HS-27A (cell line): ENCODE measurements around the gene GALNT1.
A peak's percentile ranks its signal among the peaks of the same experiment; 100 is the strongest.

Experiments used
- DNase-seq: peaks from one replicate; pipeline ENCODE4 v3.0.0-alpha.2; 2012; ENCODE audit warnings: low read depth, missing footprints

GALNT1 gene

GRCh38 chr18:35582899-35583558 lies 1.5 kb downstream of the GALNT1 start:
- DNase-seq = no peak

- DNase-seq = no peak
These were observed 3.2 kb downstream of the GALNT1 start for GRCh38 chr18:35584735-35585134.

- DNase-seq = no peak
These were observed 4.1 kb downstream of the GALNT1 start for GRCh38 chr18:35585608-35586007.

DNA sequence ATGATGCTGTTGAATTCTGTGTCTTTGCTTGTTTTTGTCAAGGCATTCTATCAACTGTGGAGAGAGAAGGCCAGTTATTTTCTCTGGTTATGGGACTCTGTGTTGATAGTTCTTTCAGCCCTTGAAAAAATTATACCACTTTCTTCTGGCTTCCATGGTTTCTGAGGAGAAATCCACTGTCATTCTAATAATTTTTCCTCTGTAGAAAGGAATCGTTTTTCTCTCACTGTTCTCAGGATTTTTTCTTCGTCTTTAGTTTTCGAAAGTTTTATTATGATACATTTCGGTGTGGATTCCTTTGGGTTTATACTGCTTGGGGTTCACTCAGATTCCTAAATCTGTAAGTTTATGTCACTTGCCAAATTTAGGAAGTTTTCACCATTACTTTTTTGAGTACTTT lies 6.6 kb downstream of the GALNT1 start:
- no peak for DNase-seq

GRCh38 chr18:35588995-35589394 lies 7.5 kb downstream of the GALNT1 start:
- DNase-seq = no peak

DNA sequence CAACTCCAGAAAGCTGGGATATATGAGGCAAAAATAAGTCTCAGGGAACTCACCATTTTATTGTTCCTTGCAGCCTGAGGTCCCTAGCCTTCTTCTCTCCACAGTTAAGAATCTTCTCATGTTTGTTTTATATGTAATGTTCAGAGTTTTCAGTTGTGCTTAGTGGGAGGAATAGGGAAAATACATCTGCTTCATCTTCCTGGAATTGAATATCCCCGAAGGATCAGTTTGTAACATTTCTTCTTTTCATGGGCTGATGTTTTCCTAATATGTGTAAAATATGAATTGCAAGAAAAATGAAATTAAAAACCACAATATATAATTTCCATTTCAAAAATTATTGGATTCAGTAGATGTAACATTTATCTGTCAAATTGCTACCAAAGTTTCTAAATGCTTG lies 8.0 kb downstream of the GALNT1 start:
- no peak for DNase-seq

GRCh38 chr18:35590935-35591334 lies 9.4 kb downstream of the GALNT1 start:
- DNase-seq = no peak

- no peak for DNase-seq
These were observed 10.8 kb downstream of the GALNT1 start for GRCh38 chr18:35592298-35592697.

GRCh38 chr18:35593859-35594258 lies 12.3 kb downstream of the GALNT1 start:
- DNase-seq = no peak

DNA sequence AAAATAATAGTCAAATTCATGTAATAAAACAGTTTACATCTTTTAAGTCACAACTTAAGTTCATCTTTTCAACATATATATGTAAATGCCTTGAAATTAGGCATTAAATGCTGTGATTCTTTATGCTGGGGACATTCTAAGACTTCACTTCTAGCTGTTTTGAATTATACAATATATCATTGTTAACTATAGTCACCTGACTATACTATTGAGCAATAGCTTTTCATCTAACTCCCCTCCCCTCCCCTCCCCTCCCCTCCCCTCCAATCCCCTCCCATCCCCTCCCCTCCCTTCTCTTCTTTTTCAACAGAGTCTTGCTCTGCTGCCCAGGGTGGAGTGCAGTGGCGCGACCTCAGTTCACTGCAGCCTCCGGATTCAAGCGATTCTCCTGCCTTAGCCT lies 16.2 kb downstream of the GALNT1 start:
- no peak for DNase-seq

GRCh38 chr18:35602193-35602820 lies 20.8 kb downstream of the GALNT1 start:
- no peak for DNase-seq

GRCh38 chr18:35603008-35603407 lies 21.5 kb downstream of the GALNT1 start:
- no peak for DNase-seq

- no peak for DNase-seq
These were observed 22.0 kb downstream of the GALNT1 start for GRCh38 chr18:35603528-35603927.

GRCh38 chr18:35604369-35604768 lies 22.8 kb downstream of the GALNT1 start:
- no peak for DNase-seq

DNA sequence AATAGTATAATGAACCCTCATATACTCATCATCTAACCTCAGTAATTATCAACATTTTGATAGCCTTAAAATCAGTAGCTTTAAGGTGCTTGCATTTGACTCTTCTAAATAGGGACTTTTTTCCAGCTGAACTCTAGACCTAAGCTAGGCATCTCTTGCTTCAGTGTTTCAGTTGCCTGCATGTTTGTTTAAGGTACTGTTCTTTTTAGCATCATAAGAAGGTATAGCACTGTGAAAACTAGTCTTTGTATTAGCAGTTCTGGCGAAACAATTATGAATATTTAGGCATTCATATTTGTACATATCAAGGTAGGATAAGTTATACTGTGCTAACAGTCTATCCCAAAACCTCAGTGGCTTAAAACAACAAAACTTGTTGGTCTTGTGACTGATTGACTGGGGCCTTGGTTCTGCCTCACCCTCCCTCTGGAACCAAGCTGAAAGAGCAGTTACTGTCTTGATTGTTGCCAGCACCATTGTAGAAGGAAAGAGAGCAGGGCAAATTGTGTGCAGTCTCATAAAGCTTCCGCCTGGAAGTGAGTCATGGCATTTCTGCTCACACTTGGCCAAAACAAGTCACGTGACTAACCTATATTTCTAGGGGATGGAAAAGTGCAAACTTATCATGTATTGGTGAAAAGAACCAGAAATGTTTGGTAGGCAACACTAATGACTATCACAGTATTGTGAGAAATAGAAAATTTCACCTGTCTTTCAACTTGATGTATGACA lies 24.3 kb downstream of the GALNT1 start:
- DNase-seq = no peak

DNA sequence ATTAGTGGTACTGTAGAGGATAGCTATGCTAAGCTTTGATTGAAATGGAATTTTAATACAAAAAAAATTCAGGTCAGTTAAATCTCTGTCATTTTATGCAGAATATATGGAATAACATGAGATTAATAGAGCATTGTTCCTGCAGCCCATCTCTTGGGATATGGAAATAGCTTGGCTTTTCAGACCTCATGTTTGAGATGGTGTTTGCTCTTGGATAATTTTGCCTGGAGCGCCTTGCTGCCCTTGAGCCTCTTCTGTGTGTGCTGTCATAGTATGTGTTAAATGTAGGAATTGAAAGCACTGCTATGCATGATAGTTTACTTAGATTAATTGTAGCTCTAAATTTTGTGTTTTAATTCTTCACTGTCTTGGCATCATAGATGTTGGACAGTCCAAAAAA lies 27.7 kb downstream of the GALNT1 start:
- DNase-seq = no peak

GRCh38 chr18:35610089-35610488 lies 28.5 kb downstream of the GALNT1 start:
- no peak for DNase-seq

DNA sequence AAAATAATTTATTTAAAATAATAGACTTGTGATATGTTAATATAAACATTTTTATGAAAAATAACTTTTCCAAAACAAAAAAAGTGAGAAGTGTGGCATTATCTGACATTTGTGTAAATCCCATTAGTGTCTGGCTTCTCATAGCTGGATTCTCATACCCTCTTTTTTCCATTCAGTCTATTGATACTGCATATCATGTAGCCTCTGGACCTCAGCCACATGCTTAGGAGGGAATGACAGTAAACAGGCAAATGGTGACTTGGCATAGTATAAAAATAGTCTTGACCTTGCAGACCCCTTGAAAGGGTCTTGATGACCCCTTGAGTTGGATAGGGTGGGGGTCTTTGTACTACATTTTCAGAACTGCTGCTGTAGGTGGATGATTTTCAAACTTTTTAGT lies 29.2 kb downstream of the GALNT1 start:
- DNase-seq = no peak

DNA sequence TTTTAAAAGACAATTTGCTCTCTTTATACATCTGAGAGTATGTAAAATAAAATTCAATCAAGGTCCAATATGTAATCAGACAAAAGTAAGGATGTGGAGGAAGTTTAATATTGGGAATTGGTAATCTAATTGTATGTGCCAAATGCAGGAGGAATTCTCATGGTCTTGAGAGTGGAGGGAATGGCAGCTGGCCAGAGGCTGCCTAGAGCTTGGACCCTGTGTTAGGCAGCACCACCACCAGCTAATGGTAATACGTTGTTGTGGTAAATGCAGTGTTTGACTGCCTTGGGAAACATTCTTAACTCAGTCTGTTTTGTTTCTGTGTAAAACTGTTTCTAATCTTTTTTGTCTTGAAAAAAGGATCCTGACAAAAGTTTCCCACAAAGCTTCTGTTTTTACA lies 30.0 kb downstream of the GALNT1 start:
- no peak for DNase-seq

- DNase-seq = no peak
These were observed 34.5 kb downstream of the GALNT1 start for GRCh38 chr18:35616074-35616473.

- peak; percentile 61 for DNase-seq
These were observed 35.3 kb downstream of the GALNT1 start for GRCh38 chr18:35616664-35617423.

- no peak for DNase-seq
These were observed 36.3 kb downstream of the GALNT1 start for GRCh38 chr18:35617865-35618264.

- DNase-seq = no peak
These were observed 36.7 kb downstream of the GALNT1 start for GRCh38 chr18:35618289-35618688.
